Tibial artery (tissue), 4 donors: ENCODE data around the gene HTR7.

Experiments
- DNase-seq, 2 donors: peaks; one replicate each; pipeline ENCODE4 v3.0.0-alpha.2; 2019
- H3K27ac ChIP-seq, 2 donors: fragments of 200-600 bp; sonication (generic) in 1 of 2; 1 replicate in 1 of 2; 2 replicates in 1 of 2; pipeline ENCODE4 v1.5.1; 2018 to 2019; ENCODE audit warnings: mild to moderate bottlenecking in 1 of 2
- H3K27me3 ChIP-seq, 2 donors: fragments of 200-600 bp; sonication (generic) in 1 of 2; one replicate each; pipeline versions ENCODE4 v1.5.1 to v1.6.0; 2016 to 2019
- H3K36me3 ChIP-seq, 3 donors: fragments of 200-600 bp; sonication (generic) in 2 of 3; one replicate each; pipeline ENCODE4 v1.5.1; 2016 to 2019; ENCODE audit warnings: mild to moderate bottlenecking in 2 of 3
- H3K4me1 ChIP-seq, 4 donors: fragments of 200-600 bp; sonication (generic) in 2 of 4; 1 replicate in 3 of 4; 2 replicates in 1 of 4; pipeline ENCODE4 v1.5.1; 2016 to 2019
- H3K4me3 ChIP-seq, 2 donors: fragments of 200-600 bp; sonication (generic) in 1 of 2; 1 replicate in 1 of 2; 2 replicates in 1 of 2; pipeline ENCODE4 v1.5.1; 2018 to 2019; ENCODE audit warnings: mild to moderate bottlenecking in 2 of 2
- H3K9me3 ChIP-seq, 3 donors: fragments of 200-600 bp; sonication (generic) in 1 of 3; one replicate each; pipeline ENCODE4 v1.5.1; 2016 to 2019
- CTCF ChIP-seq, 2 experiments: fragments of 200-600 bp in 1 of 2; fragments of 450-650 bp in 1 of 2; IDR thresholded peaks; one replicate each; pipeline ENCODE4 v1.5.1; 2017 to 2019; ENCODE audit warnings: antibody characterized with exemption in 2 of 2, mild to moderate bottlenecking in 1 of 2, moderate library complexity in 1 of 2
- intact Hi-C: fragments of 100-400 bp; cut with DNase I; formaldehyde crosslinking; loops from one replicate; pipeline ENCODE4 v1.15.0; 2023; ENCODE audit warnings: low total_unique reads

The HTR7 gene

GRCh38 chr10:90804354-90804753 lies 53.5 kb downstream of the HTR7 start:
- Histone ChIP-seq H3K27me3 (no peaks in the 10 kb centered on the region), H3K4me1 (no peaks in the 10 kb centered on the region), H3K9me3 (peaks cover 0 to 4% (median 0%) of the 10 kb centered on the region in 3 donors), H3K4me3 (no peak overlapping the region), H3K27ac (no peak overlapping the region), H3K36me3 (no peaks in the 10 kb centered on the region)
- DNase-seq = no peak
- intact Hi-C loops = no loop called here
- no peak for TF ChIP-seq CTCF (IDR thresholded peaks at IDR 0.05)

- no peak for TF ChIP-seq CTCF (IDR thresholded peaks at IDR 0.05)
- Histone ChIP-seq H3K27ac (no peak overlapping the region), H3K4me1 (no peaks in the 10 kb centered on the region), H3K9me3 (peaks cover 0 to 4% (median 0%) of the 10 kb centered on the region in 3 donors), H3K4me3 (no peak overlapping the region), H3K36me3 (no peaks in the 10 kb centered on the region), H3K27me3 (no peaks in the 10 kb centered on the region)
- intact Hi-C loops = no loop called here
- DNase-seq = no peak
Measured at GRCh38 chr10:90801608-90802007, 56.2 kb downstream of the HTR7 start.

GRCh38 chr10:90800232-90800796 lies 57.5 kb downstream of the HTR7 start:
- Histone ChIP-seq H3K27ac (no peak overlapping the region), H3K27me3 (no peaks in the 10 kb centered on the region), H3K4me1 (no peaks in the 10 kb centered on the region), H3K4me3 (no peak overlapping the region), H3K36me3 (no peaks in the 10 kb centered on the region), H3K9me3 (peaks cover 0 to 4% (median 0%) of the 10 kb centered on the region in 3 donors)
- no peak for DNase-seq
- no peak for TF ChIP-seq CTCF (IDR thresholded peaks at IDR 0.05)
- intact Hi-C loops = no loop called here

- Histone ChIP-seq H3K27ac (no peak overlapping the region), H3K9me3 (peaks cover 0 to 4% (median 0%) of the 10 kb centered on the region in 3 donors), H3K36me3 (no peaks in the 10 kb centered on the region), H3K27me3 (no peaks in the 10 kb centered on the region), H3K4me1 (no peaks in the 10 kb centered on the region), H3K4me3 (no peak overlapping the region)
- DNase-seq = no peak
- TF ChIP-seq CTCF (IDR thresholded peaks at IDR 0.05) = no peak
- intact Hi-C loops = no loop called here
Measured at GRCh38 chr10:90799172-90799571, 58.7 kb downstream of the HTR7 start.

GRCh38 chr10:90798482-90798881 lies 59.4 kb downstream of the HTR7 start:
- TF ChIP-seq CTCF (IDR thresholded peaks at IDR 0.05) = no peak
- Histone ChIP-seq H3K27me3 (no peaks in the 10 kb centered on the region), H3K4me3 (no peak overlapping the region), H3K27ac (no peak overlapping the region), H3K4me1 (no peaks in the 10 kb centered on the region), H3K36me3 (no peaks in the 10 kb centered on the region), H3K9me3 (no peaks in the 10 kb centered on the region)
- intact Hi-C loops = no loop called here
- no peak for DNase-seq

- H3K27me3 ChIP-seq = no peaks in the 10 kb centered on the region
- H3K4me1 ChIP-seq = no peaks in the 10 kb centered on the region
- DNase-seq = no peak
- H3K9me3 ChIP-seq = no peaks in the 10 kb centered on the region
- no peaks in the 10 kb centered on the region for H3K36me3 ChIP-seq
- H3K27ac ChIP-seq = no peak overlapping the region
- no peak for TF ChIP-seq CTCF (IDR thresholded peaks at IDR 0.05)
- intact Hi-C loops = no loop called here
- no peak overlapping the region for H3K4me3 ChIP-seq
Measured at GRCh38 chr10:90790422-90790821, 67.4 kb downstream of the HTR7 start.
